Muscle of leg (tissue), 11 donors: ENCODE data around the gene CCNI2. TPM values are rescaled to one million over a fixed set of nuclear protein-coding genes. Genes with fewer than 3 reads are reported as not detected.
"Not testable (repeated sequence)": the region's sequence is repeated elsewhere in the genome, so short reads cannot be mapped to it uniquely, and the experiment has no call there.

Source experiments
- DNase-seq: peaks from one replicate; pipeline ENCODE4 v3.0.0; 2013
- H3K27ac ChIP-seq: one replicate; pipeline ENCODE4 v1.5.1; 2013; ENCODE audit warnings: mild to moderate bottlenecking, low read length, control low read depth
- H3K27me3 ChIP-seq: one replicate; pipeline ENCODE4 v1.6.1; 2013; ENCODE audit warnings: low read length; ENCODE audit not compliant: control insufficient read depth, insufficient read depth
- H3K36me3 ChIP-seq: one replicate; pipeline ENCODE4 v1.6.1; 2013; ENCODE audit warnings: low read length; ENCODE audit not compliant: control insufficient read depth, insufficient read depth
- H3K4me1 ChIP-seq: one replicate; pipeline ENCODE4 v1.6.1; 2013; ENCODE audit warnings: low read length; ENCODE audit not compliant: control insufficient read depth, insufficient read depth
- H3K4me3 ChIP-seq: one replicate; pipeline ENCODE4 v1.5.1; 2013; ENCODE audit warnings: low read length, control low read depth
- H3K9me3 ChIP-seq: replicated peaks from 2 replicates; pipeline ENCODE4 v1.6.1; 2013; ENCODE audit warnings: low read depth, low read length; ENCODE audit not compliant: control insufficient read depth
- WGBS: methylation state at CpG from one replicate; pipeline ENCODE4 v1.1.5; 2013; ENCODE audit warnings: missing lambda C conversion rate; ENCODE audit not compliant: insufficient coverage; 5-methylcytosine and 5-hydroxymethylcytosine counted together
- polyA plus RNA-seq, 8 donors: library from polyadenylated mRNA; unstranded; fragments of 120-200 nt; gene quantifications; one replicate each; pipeline versions ENCODE4 v1.2.1 to v1.2.3, GENCODE V29; 2013; ENCODE audit warnings: inconsistent platforms in 1 of 8, low replicate concordance in 1 of 8; ENCODE audit not compliant: insufficient read length in 8 of 8, insufficient read depth in 1 of 8
- total RNA-seq: library from RNA; stranded (reverse); fragments of 120-200 nt; gene quantifications from one replicate; pipeline ENCODE4 v1.2.4, GENCODE V29; 2013

Gene CCNI2
- total and polyA plus RNA-seq, 9 donors: 0.24 to 2.3 (median 0.83) TPM; not detected in 1

GRCh38 chr5:132791026-132791425 is 43.8 kb downstream of the CCNI2 start:
- WGBS: no CpG with 5 or more reads among the region's 3 CpGs
- no peak for DNase-seq
- H3K4me3 ChIP-seq: no peak overlapping the region
- no peaks in the 10 kb centered on the region for H3K4me1 ChIP-seq
- no peaks in the 10 kb centered on the region for H3K36me3 ChIP-seq
- H3K9me3 ChIP-seq: no peaks in the 10 kb centered on the region
- H3K27me3 ChIP-seq: peaks cover 5% of the 10 kb centered on the region
- H3K27ac ChIP-seq: no peak overlapping the region

GRCh38 chr5:132797651-132798050 is 50.4 kb downstream of the CCNI2 start:
- Histone ChIP-seq H3K27me3 (peaks cover 11% of the 10 kb centered on the region), H3K36me3 (no peaks in the 10 kb centered on the region), H3K9me3 (no peaks in the 10 kb centered on the region), H3K4me3 (no peak overlapping the region), H3K27ac (no peak overlapping the region), H3K4me1 (peaks cover 4% of the 10 kb centered on the region)
- 20% methylated on average over 2 of the region's 2 CpGs for WGBS
- peak; percentile 26 for DNase-seq

GRCh38 chr5:132799392-132799791 is 52.2 kb downstream of the CCNI2 start:
- H3K36me3 ChIP-seq: no peaks in the 10 kb centered on the region
- H3K9me3 ChIP-seq: no peaks in the 10 kb centered on the region
- 50% methylated on average over 1 of the region's 2 CpGs for WGBS
- H3K4me3 ChIP-seq: no peak overlapping the region
- H3K27ac ChIP-seq: no peak overlapping the region
- no peak for DNase-seq
- H3K4me1 ChIP-seq: peaks cover 4% of the 10 kb centered on the region
- peaks cover 10% of the 10 kb centered on the region for H3K27me3 ChIP-seq

- no peak for DNase-seq
- H3K27ac ChIP-seq: no peak overlapping the region
- H3K27me3 ChIP-seq: peaks cover 10% of the 10 kb centered on the region
- H3K4me1 ChIP-seq: peaks cover 4% of the 10 kb centered on the region
- WGBS: no CpG with 5 or more reads among the region's 2 CpGs
- no peak overlapping the region for H3K4me3 ChIP-seq
- H3K9me3 ChIP-seq: no peaks in the 10 kb centered on the region
- no peaks in the 10 kb centered on the region for H3K36me3 ChIP-seq
Measured at GRCh38 chr5:132800545-132800944, 53.3 kb downstream of the CCNI2 start.

- no peak for DNase-seq
- H3K4me3 ChIP-seq: no peak overlapping the region
- H3K36me3 ChIP-seq: no peaks in the 10 kb centered on the region
- H3K27ac ChIP-seq: no peak overlapping the region
- H3K27me3 ChIP-seq: peaks cover 10% of the 10 kb centered on the region
- 78% methylated on average over 2 of the region's 5 CpGs for WGBS
- no peaks in the 10 kb centered on the region for H3K9me3 ChIP-seq
- H3K4me1 ChIP-seq: peaks cover 4% of the 10 kb centered on the region
Measured at GRCh38 chr5:132802044-132802684, 54.9 kb downstream of the CCNI2 start.

GRCh38 chr5:132802685-132803066 is 55.5 kb downstream of the CCNI2 start:
- no CpG with 5 or more reads among the region's 5 CpGs for WGBS
- not testable (repeated sequence) for DNase-seq, H3K9me3 ChIP-seq

More at GRCh38 chr5:132802685-132803066, 55.5 kb downstream of the CCNI2 start:
- peaks cover 15% of the 10 kb centered on the region for H3K27me3 ChIP-seq
- not testable (repeated sequence) for H3K4me3 ChIP-seq, H3K36me3 ChIP-seq, H3K4me1 ChIP-seq, H3K27ac ChIP-seq

Other genes starting within 250 kb of the CCNI2 start
- gene IL5, start 203.9 kb upstream of the CCNI2 start, total RNA-seq: not detected
- under 1 TPM in 1 of 8 donors, not detected in 7; 0.45 TPM for gene IL5, start 203.9 kb upstream of the CCNI2 start, polyA plus RNA-seq
- gene RAD50, start 190.4 kb upstream of the CCNI2 start, total RNA-seq: 16.9 TPM
- gene RAD50, start 190.4 kb upstream of the CCNI2 start, polyA plus RNA-seq: 10 to 100 TPM; 14.1 to 29.1 (median 22.2) TPM
- gene IL13, start 89.3 kb upstream of the CCNI2 start, total RNA-seq: not detected
- gene IL13, start 89.3 kb upstream of the CCNI2 start, polyA plus RNA-seq: under 1 TPM in 1 of 8 donors, not detected in 7; 0.17 TPM
- not detected for gene IL4, start 73.4 kb upstream of the CCNI2 start, total RNA-seq
- gene IL4, start 73.4 kb upstream of the CCNI2 start, polyA plus RNA-seq: under 1 TPM in 1 of 8 donors, not detected in 7; 0.18 TPM
- gene KIF3A, start 9.9 kb upstream of the CCNI2 start, total RNA-seq: 6.0 TPM
- gene KIF3A, start 9.9 kb upstream of the CCNI2 start, polyA plus RNA-seq: 10 to 100 TPM in 1 of 8 donors, 1 to 10 TPM in 7; 4.2 to 10.3 (median 7.0) TPM
- gene SEPTIN8, start 29.8 kb downstream of the CCNI2 start, total RNA-seq: 39.2 TPM
- gene SEPTIN8, start 29.8 kb downstream of the CCNI2 start, polyA plus RNA-seq: 10 to 100 TPM; 34.6 to 56.1 (median 42.1) TPM
- 0.04 TPM for gene SOWAHA, start 65.9 kb downstream of the CCNI2 start, total RNA-seq
- 1 to 10 TPM in 1 of 8 donors, under 1 TPM in 6, not detected in 1; 0.05 to 2.5 (median 0.13) TPM for gene SOWAHA, start 65.9 kb downstream of the CCNI2 start, polyA plus RNA-seq
- 2.4 TPM for gene SHROOM1, start 83.2 kb downstream of the CCNI2 start, total RNA-seq
- gene SHROOM1, start 83.2 kb downstream of the CCNI2 start, polyA plus RNA-seq: 1 to 10 TPM; 1.6 to 3.2 (median 2.5) TPM
- 0.40 TPM for gene GDF9, start 119.0 kb downstream of the CCNI2 start, total RNA-seq
- gene GDF9, start 119.0 kb downstream of the CCNI2 start, polyA plus RNA-seq: 1 to 10 TPM in 1 of 8 donors, under 1 TPM in 7; 0.39 to 1.0 (median 0.62) TPM
- gene UQCRQ, start 119.2 kb downstream of the CCNI2 start, total RNA-seq: 447 TPM
- 100 to 1,000 TPM; 154 to 236 (median 187) TPM for gene UQCRQ, start 119.2 kb downstream of the CCNI2 start, polyA plus RNA-seq
- gene LEAP2, start 126.2 kb downstream of the CCNI2 start, total RNA-seq: 1.4 TPM
- gene LEAP2, start 126.2 kb downstream of the CCNI2 start, polyA plus RNA-seq: 1 to 10 TPM in 7 of 8 donors, under 1 TPM in 1; 0.74 to 3.2 (median 1.5) TPM
- gene AFF4, start 216.2 kb downstream of the CCNI2 start, total RNA-seq: 32.3 TPM
- 10 to 100 TPM; 25.5 to 51.8 (median 39.7) TPM for gene AFF4, start 216.2 kb downstream of the CCNI2 start, polyA plus RNA-seq